Measurements from ENCODE around the gene PRKCA. TPM values are rescaled to one million over a fixed set of nuclear protein-coding genes. Genes with fewer than 3 reads are reported as not detected.

The PRKCA gene
- total and polyA plus RNA-seq, 2 of the 13 experiments (the other 11 are each of a cell fraction or from before 2014, with no cell fraction given): 18.5 to 21.5 TPM

- TF ChIP-seq SMARCC2 (IDR thresholded peaks at IDR 0.05): no peak
- TF ChIP-seq ZNF75D (CRISPR knock-in tag; IDR thresholded peaks at IDR 0.05; ENCODE audit: borderline replicate concordance): no peak
- Histone ChIP-seq H3K27ac (ENCODE audit: extremely low read length, insufficient read depth, low read length) (no peak overlapping the region), H3K36me3 (replicated peaks in 1 of 2; ENCODE audit: control insufficient read depth in 1 of 2, insufficient read depth in 2 of 2, low read length in 2 of 2) (no peaks in the 10 kb centered on the region; a peak in 1 of 5 replicates), H4K20me1 (ENCODE audit: insufficient read depth, low read length) (no peaks in the 10 kb centered on the region), H3K79me2 (ENCODE audit: insufficient read depth, low read length) (no peaks in the 10 kb centered on the region), H2AFZ (ENCODE audit: low read length) (no peak overlapping the region), H3K4me2 (ENCODE audit: low read depth, low read length) (no peak overlapping the region), H3K4me3 (replicated peaks in 1 of 3; ENCODE audit: insufficient read depth in 1 of 3, low read depth in 2 of 3, low read length in 3 of 3) (no peak overlapping the region), H3K4me1 (ENCODE audit: insufficient read depth, low read length) (peaks cover 71% of the 10 kb centered on the region), H3K9me3 (ENCODE audit: low read length) (no peaks in the 10 kb centered on the region), H3K27me3 (ENCODE audit: control insufficient read depth in 1 of 2, insufficient read depth in 2 of 2, low read length in 2 of 2) (no peaks in the 10 kb centered on the region), H3K9ac (ENCODE audit: insufficient read depth, low read depth, low read length) (no peak overlapping the region)
- no peak for DNase-seq (ENCODE audit: low spot score)
- no peak for FAIRE-seq
- CTCF ChIA-PET (ENCODE audit: low intra/inter-chr PET ratio, low total read pairs): no interaction called here
- POLR2A ChIA-PET: interaction anchor here (1.3 kb wide), 1 partner anchor 20 kb away, joined by 3 read pairs; no protein-coding TSS in a partner anchor
- no TSS peak for BruUV-seq (replicated peaks)
- in situ Hi-C loops (cut with HindIII; ENCODE audit: extremely low pct_ligation_motif_present, low pct_unique_long_range_greater_than_20kb): no loop called here
- intact Hi-C loops (cut with micrococcal nuclease; ENCODE audit: unreplicated experiment): loop anchor here (5.0 to 10.0 kb wide), 2 partner anchors 42 to 85 kb away; no protein-coding TSS in a partner anchor
- no peak for ATAC-seq
- WGBS (ENCODE audit: low lambda C conversion rate): 92% methylated on average over 3 of the region's 3 CpGs
Measured at GRCh38 chr17:66549311-66549704, 246.9 kb downstream of the PRKCA start.

GRCh38 chr17:66549731-66550207, 247.4 kb downstream of the PRKCA start:
- Histone ChIP-seq H3K4me1 (ENCODE audit: insufficient read depth, low read length) (peaks cover 71% of the 10 kb centered on the region), H3K4me3 (replicated peaks in 1 of 3; ENCODE audit: insufficient read depth in 1 of 3, low read depth in 2 of 3, low read length in 3 of 3) (no peak overlapping the region), H3K4me2 (ENCODE audit: low read depth, low read length) (no peak overlapping the region), H3K27ac (ENCODE audit: extremely low read length, insufficient read depth, low read length) (no peak overlapping the region), H2AFZ (ENCODE audit: low read length) (no peak overlapping the region), H3K9me3 (ENCODE audit: low read length) (no peaks in the 10 kb centered on the region), H3K36me3 (replicated peaks in 1 of 2; ENCODE audit: control insufficient read depth in 1 of 2, insufficient read depth in 2 of 2, low read length in 2 of 2) (no peaks in the 10 kb centered on the region; a peak in 2 of 5 replicates), H3K79me2 (ENCODE audit: insufficient read depth, low read length) (no peaks in the 10 kb centered on the region), H4K20me1 (ENCODE audit: insufficient read depth, low read length) (no peaks in the 10 kb centered on the region), H3K9ac (ENCODE audit: insufficient read depth, low read depth, low read length) (no peak overlapping the region), H3K27me3 (ENCODE audit: control insufficient read depth in 1 of 2, insufficient read depth in 2 of 2, low read length in 2 of 2) (no peaks in the 10 kb centered on the region)
- FAIRE-seq (no peak), ATAC-seq (no peak), DNase-seq (ENCODE audit: low spot score) (no peak)
- POLR2A ChIA-PET: no interaction called here
- CTCF ChIA-PET (ENCODE audit: low intra/inter-chr PET ratio, low total read pairs): no interaction called here
- intact Hi-C loops (cut with micrococcal nuclease; ENCODE audit: unreplicated experiment): loop anchor here (5.0 to 10.0 kb wide), 2 partner anchors 42 to 85 kb away; no protein-coding TSS in a partner anchor
- TF ChIP-seq RBM22 (optimal IDR thresholded peaks at IDR 0.05; ENCODE audit: low read length) (peak; percentile 24), ZFP36L1 (CRISPR knock-in tag; IDR thresholded peaks at IDR 0.05) (no peak)
- in situ Hi-C loops (cut with HindIII; ENCODE audit: extremely low pct_ligation_motif_present, low pct_unique_long_range_greater_than_20kb): no loop called here
- BruUV-seq (replicated peaks): no TSS peak
- 96% methylated on average over 5 of the region's 5 CpGs for WGBS (ENCODE audit: low lambda C conversion rate)

Data from HepG2 (cell line).